Measurements from ENCODE around the gene COQ6.
"Not testable (repeated sequence)": the region's sequence is repeated elsewhere in the genome, so short reads cannot be mapped to it uniquely, and the experiment has no call there.

COQ6 gene

DNA sequence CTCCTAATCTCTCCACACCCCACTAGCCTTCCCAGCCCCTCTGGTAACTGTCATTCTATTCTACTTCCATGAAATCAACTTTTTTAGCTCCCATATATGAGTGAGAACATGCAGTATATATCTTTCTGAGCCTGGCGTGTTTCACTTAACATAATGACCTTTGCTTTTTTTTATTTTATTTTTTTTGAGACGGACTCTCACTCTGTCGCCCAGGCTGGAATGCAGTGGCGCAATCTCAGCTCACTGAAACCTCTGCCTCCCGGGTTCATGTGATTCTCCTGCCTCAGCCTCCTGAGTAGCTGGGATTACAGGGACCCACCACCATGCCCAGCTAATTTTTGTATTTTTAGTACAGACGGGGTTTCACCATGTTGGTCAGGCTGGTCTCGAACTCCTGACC lies 38.6 kb downstream of the COQ6 start:
- not testable (repeated sequence) for DNase-seq

- no peak for DNase-seq
Observed at GRCh38 chr14:73991092-73991491, 41.0 kb downstream of the COQ6 start.

DNA sequence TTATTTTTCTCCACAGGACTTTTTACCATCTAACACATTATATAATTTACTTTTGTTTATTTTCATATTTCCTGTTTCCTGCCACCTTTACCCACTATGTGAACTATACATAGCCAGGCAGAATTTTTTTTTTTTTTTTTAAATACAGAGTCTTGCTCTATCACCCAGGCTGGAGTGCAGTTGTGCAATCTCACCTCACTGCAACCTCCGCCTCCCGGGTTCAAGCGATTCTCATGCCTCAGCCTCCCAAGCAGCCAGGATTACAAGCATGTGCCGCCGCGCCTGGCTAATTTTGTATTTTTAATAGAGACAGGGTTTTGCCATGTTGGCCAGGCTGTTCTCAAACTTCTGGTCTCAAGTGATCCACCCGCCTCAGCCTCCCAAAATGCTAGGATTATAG lies 44.8 kb downstream of the COQ6 start:
- DNase-seq: not testable (repeated sequence)

DNA sequence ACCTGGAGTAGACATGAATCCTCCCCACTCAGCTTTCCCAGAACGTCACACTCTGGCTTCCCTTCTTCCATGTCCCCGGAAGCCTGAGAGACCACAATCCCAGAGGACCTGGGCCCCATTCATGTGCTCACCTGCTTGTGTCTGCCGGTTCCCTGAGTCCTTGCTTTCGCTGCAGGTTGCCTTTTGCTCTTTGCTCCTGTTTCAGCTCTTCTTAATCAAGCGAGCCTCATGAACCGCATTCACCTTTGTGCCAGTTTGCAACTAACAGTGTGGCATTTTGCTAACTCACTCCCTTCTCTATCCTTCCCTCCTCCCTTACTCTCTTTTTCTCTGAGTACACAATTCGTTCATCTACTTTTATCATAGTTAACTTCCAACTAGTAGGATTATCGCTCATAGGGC lies 45.9 kb downstream of the COQ6 start:
- DNase-seq: peak; percentile 91

DNA sequence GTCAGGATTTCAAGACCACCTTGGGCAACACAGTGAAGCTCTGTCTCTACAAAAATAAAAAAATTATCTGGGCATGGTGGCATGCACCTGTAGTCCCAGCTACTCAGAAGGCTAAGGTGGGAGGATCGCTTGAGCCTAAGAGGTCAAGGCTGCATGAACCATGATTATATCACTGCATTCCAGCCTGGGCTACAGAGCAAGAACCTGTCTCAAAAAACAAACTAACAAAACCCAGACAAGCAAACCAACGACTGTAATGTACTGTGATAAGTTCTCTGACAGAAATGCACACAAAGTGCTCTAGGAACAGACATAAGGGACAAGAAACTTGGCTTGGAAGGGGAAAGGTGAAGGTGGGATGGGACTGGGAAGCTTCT lies 46.6 kb downstream of the COQ6 start:
- no peak for DNase-seq

GRCh38 chr14:73997108-73997943 lies 47.2 kb downstream of the COQ6 start:
- DNase-seq: no peak

GRCh38 chr14:73997944-73998447 lies 47.9 kb downstream of the COQ6 start:
- DNase-seq: no peak

- no peak for DNase-seq
Observed at GRCh38 chr14:73998726-73999125, 48.6 kb downstream of the COQ6 start.

- not testable (repeated sequence) for DNase-seq
Observed at GRCh38 chr14:74005664-74006063, 55.6 kb downstream of the COQ6 start.

DNA sequence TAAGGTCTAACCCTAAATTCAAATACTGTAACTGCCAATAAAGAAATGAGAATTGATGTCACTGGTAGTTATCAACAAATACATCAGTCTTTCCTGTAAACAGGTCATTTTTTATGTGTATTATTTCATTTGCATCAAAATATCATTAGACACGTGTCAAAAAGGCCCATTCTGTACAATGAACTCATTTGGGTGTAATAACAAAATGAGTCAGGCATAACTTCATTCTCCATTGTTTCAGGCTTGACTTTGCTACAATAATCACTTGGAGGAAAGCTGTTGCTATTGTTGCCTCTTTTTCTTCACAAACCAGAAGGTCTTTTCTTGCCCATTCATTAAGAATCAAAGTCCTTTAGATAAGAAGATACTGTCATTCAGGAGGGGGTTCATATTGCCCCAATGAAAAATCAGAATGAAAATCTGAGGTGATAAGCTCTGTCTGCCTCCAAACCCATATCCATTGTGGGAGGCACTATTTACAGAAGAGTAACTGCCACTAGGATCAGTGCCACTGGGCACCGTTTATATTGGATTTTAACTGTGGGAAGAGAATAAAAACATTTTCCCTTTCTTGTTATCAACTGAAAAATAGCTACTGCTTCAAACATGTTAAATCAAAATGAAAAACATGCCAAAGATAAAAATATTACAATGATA lies 58.9 kb downstream of the COQ6 start:
- DNase-seq: no peak

All from NCI-H2107 (cell line).